ENCODE data around the gene IVL.

IVL gene, protein sequence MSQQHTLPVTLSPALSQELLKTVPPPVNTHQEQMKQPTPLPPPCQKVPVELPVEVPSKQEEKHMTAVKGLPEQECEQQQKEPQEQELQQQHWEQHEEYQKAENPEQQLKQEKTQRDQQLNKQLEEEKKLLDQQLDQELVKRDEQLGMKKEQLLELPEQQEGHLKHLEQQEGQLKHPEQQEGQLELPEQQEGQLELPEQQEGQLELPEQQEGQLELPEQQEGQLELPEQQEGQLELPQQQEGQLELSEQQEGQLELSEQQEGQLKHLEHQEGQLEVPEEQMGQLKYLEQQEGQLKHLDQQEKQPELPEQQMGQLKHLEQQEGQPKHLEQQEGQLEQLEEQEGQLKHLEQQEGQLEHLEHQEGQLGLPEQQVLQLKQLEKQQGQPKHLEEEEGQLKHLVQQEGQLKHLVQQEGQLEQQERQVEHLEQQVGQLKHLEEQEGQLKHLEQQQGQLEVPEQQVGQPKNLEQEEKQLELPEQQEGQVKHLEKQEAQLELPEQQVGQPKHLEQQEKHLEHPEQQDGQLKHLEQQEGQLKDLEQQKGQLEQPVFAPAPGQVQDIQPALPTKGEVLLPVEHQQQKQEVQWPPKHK

DNA sequence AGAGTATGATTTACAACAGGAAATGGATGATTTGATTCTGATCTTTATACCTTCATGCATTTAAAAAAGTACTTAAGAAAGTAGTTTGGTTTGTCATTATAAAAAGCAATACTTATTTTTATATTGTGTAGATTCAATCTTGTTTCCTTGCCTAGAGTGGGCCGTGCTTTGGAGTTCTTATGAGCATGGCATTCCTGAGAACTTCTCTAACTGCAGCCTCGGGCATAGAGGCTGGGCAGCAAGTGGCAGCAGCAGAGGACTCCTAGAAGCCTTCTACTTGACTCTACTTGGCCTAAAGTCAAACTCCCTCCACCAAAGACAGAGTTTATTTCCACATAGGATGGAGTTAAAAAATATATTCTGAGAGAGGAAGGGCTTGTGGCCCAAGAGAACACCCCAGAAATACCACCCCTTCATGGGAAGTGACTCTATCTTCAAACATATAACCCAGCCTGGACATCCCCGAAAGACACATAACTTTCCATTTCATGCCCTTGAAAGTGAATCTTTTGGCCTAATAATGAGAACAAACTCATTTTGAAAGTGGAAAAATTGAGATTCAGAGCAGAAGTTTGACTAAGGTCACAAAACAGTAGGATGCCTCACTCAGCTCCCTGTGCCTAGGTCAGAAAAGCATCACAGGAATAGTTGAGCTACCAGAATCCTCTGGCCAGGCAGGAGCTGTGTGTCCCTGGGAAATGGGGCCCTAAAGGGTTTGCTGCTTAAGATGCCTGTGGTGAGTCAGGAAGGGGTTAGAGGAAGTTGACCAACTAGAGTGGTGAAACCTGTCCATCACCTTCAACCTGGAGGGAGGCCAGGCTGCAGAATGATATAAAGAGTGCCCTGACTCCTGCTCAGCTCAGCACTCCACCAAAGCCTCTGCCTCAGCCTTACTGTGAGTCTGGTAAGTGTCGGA is at the start of gene IVL:
Gene IVL (plus strand): TSS at position 861 of the 916 bp plus-strand sequence. CDS start 1,252 bp downstream, outside the sequence.
- H3K4me3 ChIP-seq (replicated peaks; ENCODE audit: low read depth, low read length), result no peak within 1 kb of the TSS
- DNase-seq (ENCODE audit: low read depth), result no peak
- TF ChIP-seq, protein P1, sequence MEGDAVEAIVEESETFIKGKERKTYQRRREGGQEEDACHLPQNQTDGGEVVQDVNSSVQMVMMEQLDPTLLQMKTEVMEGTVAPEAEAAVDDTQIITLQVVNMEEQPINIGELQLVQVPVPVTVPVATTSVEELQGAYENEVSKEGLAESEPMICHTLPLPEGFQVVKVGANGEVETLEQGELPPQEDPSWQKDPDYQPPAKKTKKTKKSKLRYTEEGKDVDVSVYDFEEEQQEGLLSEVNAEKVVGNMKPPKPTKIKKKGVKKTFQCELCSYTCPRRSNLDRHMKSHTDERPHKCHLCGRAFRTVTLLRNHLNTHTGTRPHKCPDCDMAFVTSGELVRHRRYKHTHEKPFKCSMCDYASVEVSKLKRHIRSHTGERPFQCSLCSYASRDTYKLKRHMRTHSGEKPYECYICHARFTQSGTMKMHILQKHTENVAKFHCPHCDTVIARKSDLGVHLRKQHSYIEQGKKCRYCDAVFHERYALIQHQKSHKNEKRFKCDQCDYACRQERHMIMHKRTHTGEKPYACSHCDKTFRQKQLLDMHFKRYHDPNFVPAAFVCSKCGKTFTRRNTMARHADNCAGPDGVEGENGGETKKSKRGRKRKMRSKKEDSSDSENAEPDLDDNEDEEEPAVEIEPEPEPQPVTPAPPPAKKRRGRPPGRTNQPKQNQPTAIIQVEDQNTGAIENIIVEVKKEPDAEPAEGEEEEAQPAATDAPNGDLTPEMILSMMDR (IDR thresholded peaks at IDR 0.05; ENCODE audit: low read length, missing control alignments), result no peak

DNA sequence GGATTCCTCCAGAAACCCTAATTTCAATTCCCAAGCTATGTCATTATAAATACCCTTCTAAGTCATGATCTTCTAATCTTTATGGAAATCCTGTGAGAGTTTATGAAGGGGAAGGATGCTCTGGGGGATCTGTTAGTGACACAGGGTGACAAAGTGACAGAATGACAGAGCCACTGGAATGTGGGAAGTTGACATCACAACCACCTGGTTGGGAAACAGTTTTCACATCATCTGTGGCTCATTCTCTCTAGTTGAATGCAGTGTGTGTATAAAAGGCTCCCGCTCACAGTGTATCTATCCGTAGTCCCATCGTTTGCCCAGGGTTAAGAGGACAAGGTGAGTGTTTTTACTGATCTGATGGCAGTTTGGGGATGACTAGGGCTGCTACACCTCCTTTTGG is 48.6 kb upstream of the IVL start, which contains the start of gene LCE7A:
Gene LCE7A (plus strand): TSS at position 301 of the 400 bp plus-strand sequence. CDS start 702 bp downstream, outside the sequence.
- DNase-seq (ENCODE audit: low read depth), result no peak
- TF ChIP-seq, protein P1 (IDR thresholded peaks at IDR 0.05; ENCODE audit: low read length, missing control alignments), result no peak
- no peak within 1 kb of the TSS for H3K4me3 ChIP-seq (replicated peaks; ENCODE audit: low read depth, low read length)

DNA sequence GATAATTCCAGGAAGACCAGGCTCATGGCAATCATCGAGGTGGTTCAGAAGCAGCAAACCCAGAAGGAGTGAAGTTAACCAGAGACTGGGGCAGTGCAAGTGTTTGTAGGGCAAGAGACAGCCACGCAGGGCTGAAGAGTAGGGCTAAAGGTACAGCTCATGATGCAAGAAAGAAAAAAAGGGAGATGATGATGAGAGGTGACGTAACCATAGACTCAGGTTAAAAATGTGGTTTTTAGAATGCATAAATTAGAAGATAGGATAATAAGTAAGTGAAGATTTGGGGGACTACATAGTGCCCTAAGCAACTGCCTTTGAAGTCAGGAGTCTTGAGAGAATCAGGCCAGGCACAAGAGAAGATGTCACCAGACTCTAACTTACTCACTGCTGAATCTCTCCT is 48.2 kb upstream of the IVL start:
- H3K4me3 ChIP-seq (replicated peaks; ENCODE audit: low read depth, low read length), result no peak overlapping the region
- TF ChIP-seq, protein P1 (IDR thresholded peaks at IDR 0.05; ENCODE audit: low read length, missing control alignments), result no peak
- no peak for DNase-seq (ENCODE audit: low read depth)

DNA sequence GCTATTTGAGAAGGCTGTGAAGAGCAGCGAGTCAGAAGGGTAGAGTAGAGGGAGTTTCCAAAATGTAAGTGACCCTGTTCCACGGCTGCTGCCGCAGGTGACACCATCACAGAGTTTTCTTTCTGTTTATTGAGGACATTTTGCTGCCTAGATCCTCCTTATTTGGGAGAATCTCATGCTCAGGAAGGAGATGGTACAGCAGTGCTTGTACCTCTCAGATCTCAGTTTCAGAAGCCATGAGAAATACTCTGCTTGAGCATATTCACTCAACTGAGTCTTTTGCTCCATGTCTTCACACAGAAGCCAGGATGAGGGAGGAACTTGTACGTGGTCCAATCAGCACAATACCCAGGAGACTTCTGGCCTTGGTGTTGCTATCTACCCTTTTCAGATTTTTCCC is 47.0 kb upstream of the IVL start:
- no peak for DNase-seq (ENCODE audit: low read depth)
- TF ChIP-seq, protein P1 (IDR thresholded peaks at IDR 0.05; ENCODE audit: low read length, missing control alignments), result no peak
- no peak overlapping the region for H3K4me3 ChIP-seq (replicated peaks; ENCODE audit: low read depth, low read length)

DNA sequence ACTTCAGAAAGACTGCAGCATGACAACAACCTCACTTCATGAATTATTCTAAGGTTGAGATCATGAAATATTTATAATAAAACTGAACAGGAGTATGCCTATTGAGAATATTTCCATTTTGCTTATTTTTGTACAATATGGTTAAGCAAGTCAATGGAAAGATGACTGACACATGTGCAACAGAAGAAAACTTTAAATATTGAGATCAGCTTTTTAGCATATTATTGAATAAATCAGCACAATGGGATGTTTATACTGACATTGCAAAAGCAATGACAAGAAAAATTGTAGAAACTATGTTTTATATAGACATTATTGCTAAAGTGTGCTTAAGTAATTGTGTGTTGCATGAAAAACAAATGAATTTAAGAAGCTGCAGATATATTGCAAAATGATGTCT is 43.9 kb upstream of the IVL start:
- DNase-seq (ENCODE audit: low read depth), result no peak
- TF ChIP-seq, protein P1 (IDR thresholded peaks at IDR 0.05; ENCODE audit: low read length, missing control alignments), result no peak
- no peak overlapping the region for H3K4me3 ChIP-seq (replicated peaks; ENCODE audit: low read depth, low read length)

DNA sequence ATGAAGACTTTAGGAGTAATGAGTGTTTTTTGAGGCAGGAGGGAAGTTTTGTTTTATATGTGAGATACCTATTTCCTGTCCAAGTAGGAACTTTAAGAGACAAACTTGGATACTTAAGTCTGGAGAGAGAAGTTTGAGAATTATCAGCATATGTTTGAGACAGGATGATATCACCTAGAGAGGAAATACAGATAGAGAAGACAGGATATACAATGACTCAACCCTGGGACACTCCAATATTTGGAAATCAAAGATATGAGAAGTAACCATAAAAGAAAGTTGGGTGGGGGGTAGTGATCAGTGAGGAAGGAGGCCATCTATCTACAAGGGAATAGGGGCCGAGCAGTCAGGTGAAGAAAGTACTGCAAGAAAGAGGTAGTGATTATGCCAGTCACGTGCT is 42.0 kb upstream of the IVL start:
- DNase-seq (ENCODE audit: low read depth), result no peak
- no peak overlapping the region for H3K4me3 ChIP-seq (replicated peaks; ENCODE audit: low read depth, low read length)
- TF ChIP-seq, protein P1 (IDR thresholded peaks at IDR 0.05; ENCODE audit: low read length, missing control alignments), result no peak
